ENCODE data around the gene SECISBP2. TPM values are rescaled to one million over a fixed set of nuclear protein-coding genes. Genes with fewer than 3 reads are reported as not detected.
A peak's percentile ranks its signal among the peaks of the same experiment; 100 is the strongest.

Gene SECISBP2
- total RNA-seq, 1 donor: 32.6 TPM

- H3K4me3 ChIP-seq (ENCODE audit: low read depth, low read length): no peak overlapping the region
- DNase-seq (ENCODE audit: low read depth): peak; percentile 6
- no peak for TF ChIP-seq CTCF (IDR thresholded peaks at IDR 0.05; ENCODE audit: insufficient read depth, low read length)
Measured at GRCh38 chr9:89407070-89407469, 88.8 kb downstream of the SECISBP2 start.

GRCh38 chr9:89408628-89409101 is 90.4 kb downstream of the SECISBP2 start:
- no peak overlapping the region for H3K4me3 ChIP-seq (ENCODE audit: low read depth, low read length)
- no peak for DNase-seq (ENCODE audit: low read depth)
- no peak for TF ChIP-seq CTCF (IDR thresholded peaks at IDR 0.05; ENCODE audit: insufficient read depth, low read length)

Small RNA genes within 50 kb of the gene (small RNA-seq; reads per million reads assigned to genes)
- not detected for gene MIR3153

Other genes starting within 250 kb of the SECISBP2 start
- gene SHC3, start 139.7 kb upstream of the SECISBP2 start, total RNA-seq (ENCODE audit: low replicate concordance): 26.5 and 28.0 TPM in 2 replicates
- 4.2 and 104 TPM in 2 replicates for gene CKS2, start 7.3 kb upstream of the SECISBP2 start, total RNA-seq (ENCODE audit: low replicate concordance)
- 0.36 TPM in 1 of 2 replicates, not detected in the other for gene SEMA4D, start 179.6 kb downstream of the SECISBP2 start, total RNA-seq (ENCODE audit: low replicate concordance)